RKO (cell line): ENCODE results near the gene STX16.

Experiments
- DNase-seq: peaks from one replicate; pipeline ENCODE4 v3.0.0-alpha.2; 2016; ENCODE audit warnings: low spot score

The STX16 gene

GRCh38 chr20:58698741-58699622, 47.9 kb downstream of the STX16 start:
- DNase-seq: no peak

GRCh38 chr20:58699623-58700107, 48.6 kb downstream of the STX16 start:
- DNase-seq: no peak

GRCh38 chr20:58700121-58700821, 49.2 kb downstream of the STX16 start:
- DNase-seq: no peak

- no peak for DNase-seq
These were observed 49.7 kb downstream of the STX16 start for GRCh38 chr20:58700823-58701222.

GRCh38 chr20:58701431-58702160, 50.5 kb downstream of the STX16 start:
- DNase-seq: no peak

- no peak for DNase-seq
These were observed 51.1 kb downstream of the STX16 start for GRCh38 chr20:58702161-58702510.

GRCh38 chr20:58702859-58703648, 52.0 kb downstream of the STX16 start:
- DNase-seq: no peak

GRCh38 chr20:58703765-58704371, 52.8 kb downstream of the STX16 start:
- DNase-seq: no peak

- no peak for DNase-seq
These were observed 54.3 kb downstream of the STX16 start for GRCh38 chr20:58705208-58705926.

GRCh38 chr20:58706150-58706892, 55.2 kb downstream of the STX16 start:
- DNase-seq: no peak

GRCh38 chr20:58706975-58707681, 56.0 kb downstream of the STX16 start:
- DNase-seq: no peak

GRCh38 chr20:58707770-58708169, 56.7 kb downstream of the STX16 start:
- DNase-seq: no peak

- no peak for DNase-seq
These were observed 57.3 kb downstream of the STX16 start for GRCh38 chr20:58708246-58708931.

- no peak for DNase-seq
These were observed 58.1 kb downstream of the STX16 start for GRCh38 chr20:58709013-58709702.

- no peak for DNase-seq
These were observed 58.6 kb downstream of the STX16 start for GRCh38 chr20:58709703-58710039.

GRCh38 chr20:58710481-58711265, 59.6 kb downstream of the STX16 start:
- DNase-seq: no peak

GRCh38 chr20:58711266-58712051, 60.4 kb downstream of the STX16 start:
- DNase-seq: no peak
